A549 (cell line): Measurements from ENCODE around the gene MOGAT3. TPM values are rescaled to one million over a fixed set of nuclear protein-coding genes. Genes with fewer than 3 reads are reported as not detected.

ENCODE experiments used
- ATAC-seq, 2 experiments: fragments of 200-7000 bp in 1 of 2; fragments of >200 bp in 1 of 2; cut with Nextera tagmentation in 1 of 2; cut with Tn5 transposase in 1 of 2; 3 replicates each; pipeline versions ENCODE4 v1.8.0 to v1.9.1; 2018 to 2020; ENCODE audit warnings: mild to moderate bottlenecking in 1 of 2, moderate library complexity in 1 of 2
- CTCF ChIA-PET: fragments of 300-600 bp; sonication (Branson Sonifier 250); formaldehyde crosslinking; extraction: SDS; loops from one replicate; lab custom pipeline; 2021; ENCODE audit warnings: antibody characterized with exemption, inconsistent platforms; lab: Yijun Ruan, JAX
- POLR2A ChIA-PET: fragments of 350-600 bp; formaldehyde crosslinking; extraction: SDS; loops from one replicate; lab custom pipeline; 2021; ENCODE audit warnings: antibody characterized with exemption, inconsistent platforms; lab: Yijun Ruan, JAX
- DNase-seq, 2 experiments: peaks; one replicate each; pipeline versions ENCODE4 v3.0.0 to v3.0.0-alpha.2; 2011 to 2016; ENCODE audit warnings: low read depth in 1 of 2, low spot score in 1 of 2
- FAIRE-seq: peaks from 2 replicates; lab custom pipeline; 2011; peaks lifted over from hg19 to GRCh38; lab: Jason Lieb, UNC
- H3K27ac ChIP-seq, 2 experiments: fragments of >200 bp; sonication (Bioruptor Twin); formaldehyde crosslinking; 3 replicates each; pipeline ENCODE4 v1.5.1; 2016 to 2017
- H3K4me1 ChIP-seq: fragments of >200 bp; sonication (Bioruptor Twin); formaldehyde crosslinking; 3 replicates; pipeline ENCODE4 v1.6.1; 2016
- H3K4me2 ChIP-seq: fragments of >200 bp; sonication (Bioruptor Twin); formaldehyde crosslinking; 3 replicates; pipeline ENCODE4 v1.6.1; 2016
- H3K4me3 ChIP-seq: fragments of >200 bp; sonication (Bioruptor Twin); formaldehyde crosslinking; 3 replicates; pipeline ENCODE4 v1.5.1; 2016
- H3K9me3 ChIP-seq: fragments of >200 bp; sonication (Bioruptor Twin); formaldehyde crosslinking; 3 replicates; pipeline ENCODE4 v1.6.1; 2016
- CBX2 ChIP-seq: fragments of 200-600 bp; sonication (generic); IDR thresholded peaks from 2 replicates; pipeline ENCODE4 v1.6.1; 2016; ENCODE audit warnings: low read depth, mild to moderate bottlenecking, borderline replicate concordance
- CHD4 ChIP-seq: fragments of 200-600 bp; sonication (generic); IDR thresholded peaks from 2 replicates; pipeline ENCODE4 v1.6.1; 2016; ENCODE audit warnings: antibody characterized with exemption, mild to moderate bottlenecking, borderline replicate concordance
- FOSL2 ChIP-seq, 2 experiments: fragments of 450-650 bp in 1 of 2; fragments of >200 bp in 1 of 2; sonication (Bioruptor Twin) in 1 of 2; formaldehyde crosslinking; IDR thresholded peaks; 2 replicates each; pipeline versions ENCODE4 v1.5.0 to v1.6.1; 2016 to 2020; ENCODE audit warnings: mild to moderate bottlenecking in 1 of 2, moderate library complexity in 1 of 2
- FOXS1 ChIP-seq: fragments of 250-450 bp; sonication (Bioruptor Pico); IDR thresholded peaks from 2 replicates; pipeline ENCODE4 v1.5.0; 2020; ENCODE audit warnings: mild to moderate bottlenecking, moderate library complexity
- HOXB13 ChIP-seq: fragments of 250-450 bp; sonication (Bioruptor Pico); IDR thresholded peaks from 2 replicates; pipeline ENCODE4 v1.5.0; 2020; ENCODE audit warnings: low read depth, mild to moderate bottlenecking, moderate library complexity
- JUN ChIP-seq, 2 experiments: fragments of >200 bp; sonication (Bioruptor Twin); formaldehyde crosslinking; IDR thresholded peaks; 2 replicates in 1 of 2; 3 replicates in 1 of 2; pipeline ENCODE4 v1.6.1; 2016 to 2017
- JUNB ChIP-seq: fragments of >200 bp; sonication (Bioruptor Twin); formaldehyde crosslinking; IDR thresholded peaks from 2 replicates; pipeline ENCODE4 v1.6.1; 2016
- KDM1A ChIP-seq: fragments of 200-600 bp; sonication (generic); IDR thresholded peaks from 2 replicates; pipeline ENCODE4 v1.6.1; 2016; ENCODE audit warnings: low read depth, mild to moderate bottlenecking
- MAFK ChIP-seq: fragments of 450-650 bp; IDR thresholded peaks from 2 replicates; pipeline ENCODE4 v1.6.1; 2014; ENCODE audit not compliant: partially characterized antibody
- MYC ChIP-seq: IDR thresholded peaks from 2 replicates; pipeline ENCODE4 v1.6.1; 2012; ENCODE audit warnings: mild to moderate bottlenecking, inconsistent platforms, low read length, improper control_type of control experiment, borderline replicate concordance
- RARB ChIP-seq: fragments of 250-450 bp; sonication (Bioruptor Pico); IDR thresholded peaks from 2 replicates; pipeline ENCODE4 v1.8.0; 2021; ENCODE audit warnings: mild to moderate bottlenecking, moderate library complexity
- RNF2 ChIP-seq: fragments of 200-600 bp; sonication (generic); IDR thresholded peaks from 2 replicates; pipeline ENCODE4 v1.6.1; 2016; ENCODE audit warnings: low read depth, mild to moderate bottlenecking, antibody characterized with exemption, moderate library complexity, borderline replicate concordance
- SMC3 ChIP-seq: fragments of >200 bp; sonication (Bioruptor Twin); formaldehyde crosslinking; IDR thresholded peaks from 3 replicates; pipeline ENCODE4 v1.6.1; 2018; ENCODE audit warnings: inconsistent platforms
- ZC3H11A ChIP-seq: fragments of 450-650 bp; IDR thresholded peaks from 2 replicates; pipeline ENCODE4 v1.6.1; 2014; ENCODE audit warnings: antibody characterized with exemption, mild to moderate bottlenecking
- WGBS: methylation state at CpG from one replicate; pipeline ENCODE4 v1.1.6; 2017; ENCODE audit errors: missing lambda C conversion rate; 5-methylcytosine and 5-hydroxymethylcytosine counted together
- polyA plus RNA-seq, 4 experiments: library from polyadenylated mRNA; depleted of rRNA in 3 of 4; stranded (reverse); fragments of >200 nt; fragmentation: RNase III in 1 of 4; extraction: RNeasy Plus Mini Kit Qiagen cat#74134 plus additional on column Dnase treatment in 1 of 4; gene quantifications; 2 replicates in 3 of 4; 3 replicates in 1 of 4; pipeline ENCODE4 v1.2.3, GENCODE V29; 2011 to 2017
- TF ChIP-seq, protein P1 (sequence below): IDR thresholded peaks from 2 replicates; pipeline ENCODE4 v1.6.1; 2012; ENCODE audit warnings: low read depth, borderline replicate concordance
- TF ChIP-seq, protein P2 (sequence below): fragments of >200 bp; sonication (Bioruptor Twin); formaldehyde crosslinking; IDR thresholded peaks from 3 replicates; pipeline ENCODE4 v1.5.1; 2016
- TF ChIP-seq, protein P3 (sequence below): IDR thresholded peaks from 2 replicates; pipeline ENCODE4 v1.6.1; 2012
- TF ChIP-seq, protein P4 (sequence below): fragments of >200 bp; sonication (Bioruptor Twin); formaldehyde crosslinking; IDR thresholded peaks from 3 replicates; pipeline ENCODE4 v1.6.1; 2016

MOGAT3 gene
- polyA plus RNA-seq, 2 of the 4 experiments (the other 2 are of a cell fraction), result 0.09 to 0.14 TPM

DNA sequence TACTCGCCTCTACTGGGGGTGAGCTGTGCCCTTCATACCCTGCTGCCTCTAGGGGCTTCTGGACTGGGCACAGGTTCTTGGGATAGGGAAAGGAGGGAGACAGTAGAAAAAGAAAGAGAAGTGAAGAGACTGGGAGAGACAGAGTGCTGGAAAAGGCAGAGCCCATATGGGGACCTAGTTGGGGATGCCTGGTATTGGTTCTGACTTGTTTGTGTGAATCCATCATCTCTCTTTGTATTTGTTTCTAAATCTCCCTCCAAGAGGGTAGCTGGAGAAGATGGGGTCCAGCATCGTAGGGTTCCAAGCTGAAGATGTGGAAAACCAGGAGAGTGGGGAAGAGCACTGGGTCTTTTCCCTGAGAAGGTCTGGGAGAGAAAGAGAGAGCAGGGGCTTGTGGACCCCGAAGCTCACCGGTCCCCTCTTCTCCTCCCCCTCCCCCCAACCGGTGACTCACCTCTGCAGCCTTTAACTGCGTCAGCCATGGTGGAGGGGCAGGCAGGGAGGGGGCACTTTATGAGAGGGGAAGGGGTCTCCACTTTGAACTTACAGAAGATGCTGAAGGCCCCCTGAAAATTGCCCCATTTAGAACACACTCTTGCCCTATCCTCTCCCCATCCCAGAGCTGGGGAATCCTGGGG is 32.3 kb downstream of the MOGAT3 start:
- ChIA-PET CTCF (interaction anchor here (0.7 to 2.4 kb wide), 13 partner anchors 11 to 274 kb away, joined by 3 to 16 read pairs (median 4); partner anchors contain the start of genes AP1S1 and NAT16), POLR2A (interaction anchor here (0.5 to 0.6 kb wide), 3 partner anchors 42 to 173 kb away, joined by 3 to 4 read pairs (median 4); partner anchors contain the start of gene SERPINE1)
- H3K9me3 ChIP-seq, result no peaks in the 10 kb centered on the region
- TF ChIP-seq RNF2 (no peak), KDM1A (no peak), JUN (IDR thresholded peaks at IDR 0.05) (no peak), FOSL2 (IDR thresholded peaks at IDR 0.05) (no peak), FOSL2 (CRISPR knock-in tag; IDR thresholded peaks at IDR 0.05) (peak; percentile 47), JUNB (0 out of 2 replicates have a peak, but pooled peaks have one; percentile 18)
- peak overlapping the region; percentile 98 for H3K4me2 ChIP-seq
- WGBS, result 0% methylated on average over 6 of the region's 6 CpGs
- no peak for ATAC-seq
- H3K27ac ChIP-seq, result peak overlapping the region in 1 of 2 experiments; percentile 53; a peak in 2 of 6 replicates
- H3K4me3 ChIP-seq, result peak overlapping the region; percentile 36; the same call in 1 of the 3 replicates
- no peak for DNase-seq
- H3K4me1 ChIP-seq, result peaks cover 93% of the 10 kb centered on the region
- no peak for FAIRE-seq

DNA sequence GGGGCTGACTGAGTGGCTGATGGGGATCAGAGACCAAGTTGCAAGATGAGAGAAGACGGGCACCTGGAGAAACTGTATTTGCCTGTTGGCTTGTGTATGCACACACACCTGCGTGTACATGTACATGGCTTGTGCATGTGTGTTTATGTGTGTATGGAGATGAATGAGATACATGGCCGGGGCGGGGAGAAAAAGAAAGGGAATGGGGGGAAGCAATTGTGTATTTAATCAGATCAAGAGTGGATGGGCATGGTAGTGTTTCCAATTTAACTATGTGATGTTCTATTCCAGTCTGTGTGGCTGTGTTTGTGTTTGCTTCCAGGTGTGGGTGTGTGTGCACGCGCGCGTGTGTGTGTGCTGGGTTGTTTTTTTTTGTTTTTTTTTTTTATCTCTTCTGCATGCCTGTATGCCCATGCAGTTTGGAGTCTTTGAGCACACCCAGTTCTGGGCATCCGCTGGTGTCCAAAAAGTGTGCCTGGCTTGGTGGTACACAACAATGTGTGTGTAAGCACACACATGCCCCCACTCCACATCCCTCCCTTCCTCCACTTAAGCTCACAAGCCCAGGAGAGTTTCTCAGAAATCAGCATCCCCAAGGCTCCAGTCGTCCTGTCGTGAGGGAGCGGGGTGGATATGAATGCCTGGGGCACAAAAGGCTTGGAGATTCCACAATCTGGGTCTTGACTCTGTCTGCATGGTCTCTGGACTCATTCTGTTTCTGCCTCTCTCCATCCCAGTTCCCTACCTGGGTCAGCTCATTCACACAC is 33.0 kb downstream of the MOGAT3 start:
- ChIA-PET CTCF (interaction anchor here (0.7 to 2.8 kb wide), 14 partner anchors 11 to 273 kb away, joined by 3 to 17 read pairs (median 4); partner anchors contain the start of genes AP1S1 and NAT16), POLR2A (no interaction called here)
- Histone ChIP-seq H3K4me1 (peaks cover 86% of the 10 kb centered on the region), H3K4me3 (no peak overlapping the region; the same call in 2 of the 3 replicates), H3K4me2 (peak overlapping the region; percentile 98), H3K9me3 (no peaks in the 10 kb centered on the region), H3K27ac (peak overlapping the region in 1 of 2 experiments; percentile 9; a peak in 1 of 6 replicates)
- 1% methylated on average over 12 of the region's 12 CpGs for WGBS
- FAIRE-seq (no peak), ATAC-seq (no peak), DNase-seq (no peak)
- no peak for TF ChIP-seq ZC3H11A
- no peak for TF ChIP-seq RARB (CRISPR knock-in tag)
- TF ChIP-seq, protein P1, sequence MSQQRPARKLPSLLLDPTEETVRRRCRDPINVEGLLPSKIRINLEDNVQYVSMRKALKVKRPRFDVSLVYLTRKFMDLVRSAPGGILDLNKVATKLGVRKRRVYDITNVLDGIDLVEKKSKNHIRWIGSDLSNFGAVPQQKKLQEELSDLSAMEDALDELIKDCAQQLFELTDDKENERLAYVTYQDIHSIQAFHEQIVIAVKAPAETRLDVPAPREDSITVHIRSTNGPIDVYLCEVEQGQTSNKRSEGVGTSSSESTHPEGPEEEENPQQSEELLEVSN, result no peak
- no peak for TF ChIP-seq FOXS1 (CRISPR knock-in tag)
- TF ChIP-seq, protein P2, sequence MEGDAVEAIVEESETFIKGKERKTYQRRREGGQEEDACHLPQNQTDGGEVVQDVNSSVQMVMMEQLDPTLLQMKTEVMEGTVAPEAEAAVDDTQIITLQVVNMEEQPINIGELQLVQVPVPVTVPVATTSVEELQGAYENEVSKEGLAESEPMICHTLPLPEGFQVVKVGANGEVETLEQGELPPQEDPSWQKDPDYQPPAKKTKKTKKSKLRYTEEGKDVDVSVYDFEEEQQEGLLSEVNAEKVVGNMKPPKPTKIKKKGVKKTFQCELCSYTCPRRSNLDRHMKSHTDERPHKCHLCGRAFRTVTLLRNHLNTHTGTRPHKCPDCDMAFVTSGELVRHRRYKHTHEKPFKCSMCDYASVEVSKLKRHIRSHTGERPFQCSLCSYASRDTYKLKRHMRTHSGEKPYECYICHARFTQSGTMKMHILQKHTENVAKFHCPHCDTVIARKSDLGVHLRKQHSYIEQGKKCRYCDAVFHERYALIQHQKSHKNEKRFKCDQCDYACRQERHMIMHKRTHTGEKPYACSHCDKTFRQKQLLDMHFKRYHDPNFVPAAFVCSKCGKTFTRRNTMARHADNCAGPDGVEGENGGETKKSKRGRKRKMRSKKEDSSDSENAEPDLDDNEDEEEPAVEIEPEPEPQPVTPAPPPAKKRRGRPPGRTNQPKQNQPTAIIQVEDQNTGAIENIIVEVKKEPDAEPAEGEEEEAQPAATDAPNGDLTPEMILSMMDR, result no peak
- TF ChIP-seq HOXB13, result no peak
- TF ChIP-seq, protein P3, sequence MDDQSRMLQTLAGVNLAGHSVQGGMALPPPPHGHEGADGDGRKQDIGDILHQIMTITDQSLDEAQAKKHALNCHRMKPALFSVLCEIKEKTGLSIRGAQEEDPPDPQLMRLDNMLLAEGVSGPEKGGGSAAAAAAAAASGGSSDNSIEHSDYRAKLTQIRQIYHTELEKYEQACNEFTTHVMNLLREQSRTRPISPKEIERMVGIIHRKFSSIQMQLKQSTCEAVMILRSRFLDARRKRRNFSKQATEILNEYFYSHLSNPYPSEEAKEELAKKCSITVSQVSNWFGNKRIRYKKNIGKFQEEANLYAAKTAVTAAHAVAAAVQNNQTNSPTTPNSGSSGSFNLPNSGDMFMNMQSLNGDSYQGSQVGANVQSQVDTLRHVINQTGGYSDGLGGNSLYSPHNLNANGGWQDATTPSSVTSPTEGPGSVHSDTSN, result no peak
- no peak for TF ChIP-seq MYC
- TF ChIP-seq, protein P4, sequence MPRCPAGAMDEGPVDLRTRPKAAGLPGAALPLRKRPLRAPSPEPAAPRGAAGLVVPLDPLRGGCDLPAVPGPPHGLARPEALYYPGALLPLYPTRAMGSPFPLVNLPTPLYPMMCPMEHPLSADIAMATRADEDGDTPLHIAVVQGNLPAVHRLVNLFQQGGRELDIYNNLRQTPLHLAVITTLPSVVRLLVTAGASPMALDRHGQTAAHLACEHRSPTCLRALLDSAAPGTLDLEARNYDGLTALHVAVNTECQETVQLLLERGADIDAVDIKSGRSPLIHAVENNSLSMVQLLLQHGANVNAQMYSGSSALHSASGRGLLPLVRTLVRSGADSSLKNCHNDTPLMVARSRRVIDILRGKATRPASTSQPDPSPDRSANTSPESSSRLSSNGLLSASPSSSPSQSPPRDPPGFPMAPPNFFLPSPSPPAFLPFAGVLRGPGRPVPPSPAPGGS, result no peak
- no peak for TF ChIP-seq CHD4
- TF ChIP-seq CBX2, result no peak
- TF ChIP-seq MAFK, result no peak
- no peak for TF ChIP-seq SMC3
